ENCODE results near the gene HID1. TPM values are rescaled to one million over a fixed set of nuclear protein-coding genes. Genes with fewer than 3 reads are reported as not detected.

Gene HID1
- total and polyA plus RNA-seq, 9 of the 15 experiments (the other 6 are each of a cell fraction or from before 2014, with no cell fraction given), result 0.14 to 2.1 (median 0.54) TPM; not detected in 2

GRCh38 chr17:75006653-75007052 lies 34.1 kb upstream of the HID1 start (continued):
- TF ChIP-seq JUND (IDR thresholded peaks at IDR 0.05; ENCODE audit: borderline replicate concordance, low read depth, low read length), result peak; percentile 49; the same call in 1 of the 2 replicates
- TF ChIP-seq JUND (tag; IDR thresholded peaks at IDR 0.05; ENCODE audit: borderline replicate concordance, low read depth, low read length), result 0 out of 3 replicates have a peak, but pooled peaks have one; percentile 25
- TF ChIP-seq SMC3 (conservative IDR thresholded peaks at IDR 0.05; ENCODE audit: insufficient read depth, low read depth, low read length), result peak; percentile 63; the same call in 1 of the 2 replicates
- TF ChIP-seq CREM (IDR thresholded peaks at IDR 0.05; ENCODE audit: low read depth), result peak; percentile 15; the same call in 1 of the 2 replicates
- TF ChIP-seq, protein P1, sequence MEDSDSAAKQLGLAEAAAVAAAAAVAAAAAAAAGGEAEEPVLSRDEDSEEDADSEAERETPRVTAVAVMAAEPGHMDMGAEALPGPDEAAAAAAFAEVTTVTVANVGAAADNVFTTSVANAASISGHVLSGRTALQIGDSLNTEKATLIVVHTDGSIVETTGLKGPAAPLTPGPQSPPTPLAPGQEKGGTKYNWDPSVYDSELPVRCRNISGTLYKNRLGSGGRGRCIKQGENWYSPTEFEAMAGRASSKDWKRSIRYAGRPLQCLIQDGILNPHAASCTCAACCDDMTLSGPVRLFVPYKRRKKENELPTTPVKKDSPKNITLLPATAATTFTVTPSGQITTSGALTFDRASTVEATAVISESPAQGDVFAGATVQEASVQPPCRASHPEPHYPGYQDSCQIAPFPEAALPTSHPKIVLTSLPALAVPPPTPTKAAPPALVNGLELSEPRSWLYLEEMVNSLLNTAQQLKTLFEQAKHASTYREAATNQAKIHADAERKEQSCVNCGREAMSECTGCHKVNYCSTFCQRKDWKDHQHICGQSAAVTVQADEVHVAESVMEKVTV (CRISPR knock-in tag; IDR thresholded peaks at IDR 0.05), result peak; percentile 88
- TF ChIP-seq ESRRA (IDR thresholded peaks at IDR 0.05; ENCODE audit: borderline replicate concordance, low read depth), result peak; percentile 85
- no peak for TF ChIP-seq FOXM1 (IDR thresholded peaks at IDR 0.05; ENCODE audit: low read depth)
- no peak for TF ChIP-seq FOXM1 (CRISPR knock-in tag; IDR thresholded peaks at IDR 0.05; ENCODE audit: low read depth)
- TF ChIP-seq SRSF7 (optimal IDR thresholded peaks at IDR 0.05; ENCODE audit: low read depth, low read length), result no peak
- TF ChIP-seq MYC (IDR thresholded peaks at IDR 0.05; ENCODE audit: low read depth, low read length), result 0 out of 2 replicates have a peak, but pooled peaks have one; percentile 12
- TF ChIP-seq MYC (CRISPR knock-in tag; IDR thresholded peaks at IDR 0.05; ENCODE audit: borderline replicate concordance, low read depth), result no peak
- no peak for TF ChIP-seq MLX (CRISPR knock-in tag; conservative IDR thresholded peaks at IDR 0.05)
- TF ChIP-seq ZNF639 (CRISPR knock-in tag; conservative IDR thresholded peaks at IDR 0.05 in 1 of 2, IDR thresholded peaks at IDR 0.05 in 1 of 2), result no peak
